ENCODE results near the gene RABGGTA. TPM values are rescaled to one million over a fixed set of nuclear protein-coding genes. Genes with fewer than 3 reads are reported as not detected.
"Not testable (repeated sequence)": the region's sequence is repeated elsewhere in the genome, so short reads cannot be mapped to it uniquely, and the experiment has no call there.

The RABGGTA gene
- total and polyA plus RNA-seq, 12 donors = 17.4 to 37.9 (median 21.1) TPM

DNA sequence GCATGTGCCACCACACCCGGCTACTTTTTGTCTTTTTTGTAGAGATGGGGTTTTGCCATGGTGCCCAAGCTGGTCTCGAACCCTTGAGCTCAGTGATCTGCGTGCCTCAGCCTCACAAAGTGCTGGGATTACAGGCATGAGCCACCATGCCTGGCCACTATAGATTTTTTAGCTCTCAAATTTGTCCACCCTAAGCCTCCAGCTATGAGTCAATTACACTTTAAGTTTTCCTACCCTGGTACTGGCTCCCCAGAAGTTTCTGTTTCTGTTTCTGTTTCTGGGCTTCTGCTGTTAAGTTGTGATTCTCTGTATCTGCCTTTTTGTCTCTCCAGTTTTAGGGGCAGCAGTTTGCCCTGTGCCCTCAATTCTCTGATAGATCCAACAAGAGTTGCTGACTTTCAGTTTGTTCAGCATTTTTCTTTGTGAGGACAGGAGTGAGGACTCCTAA, 24.6 kb downstream of the RABGGTA start:
- peaks cover under 1 to 29% (median 10%) of the 10 kb centered on the region in 9 donors for H3K4me1 ChIP-seq
- H3K4me3 ChIP-seq = no peak overlapping the region
- no peaks in the 10 kb centered on the region for H3K27me3 ChIP-seq
- DNase-seq (no peak), ATAC-seq (no peak)
- no peaks in the 10 kb centered on the region for H3K9me3 ChIP-seq
- 83 to 90% methylated on average over 3 of the region's 3 CpGs for WGBS, 2 donors
- intact Hi-C loops (cut with DNase I) = loop anchor here in 5 of 10 donors (2.0 to 10.0 kb wide), 2 partner anchors 50 to 188 kb away; no protein-coding TSS in a partner anchor
- H3K27ac ChIP-seq = peak overlapping the region in 1 of 10 donors; percentile 79
- H3K36me3 ChIP-seq = no peaks in the 10 kb centered on the region
- no peak for TF ChIP-seq CTCF (IDR thresholded peaks at IDR 0.05)

- H3K4me1 ChIP-seq = peaks cover 10 to 34% (median 24%) of the 10 kb centered on the region in 9 donors
- H3K9me3 ChIP-seq, ATAC-seq, H3K4me3 ChIP-seq, DNase-seq, H3K27me3 ChIP-seq, H3K27ac ChIP-seq: not testable (repeated sequence)
- H3K36me3 ChIP-seq = peaks cover 0 to 12% (median 3%) of the 10 kb centered on the region in 9 donors
- WGBS, 2 donors = 93 to 95% methylated on average over 11 of the region's 11 CpGs
- intact Hi-C loops (cut with DNase I) = loop anchor here in 4 of 10 donors (10.0 kb wide), 1 partner anchor 189 kb away; no protein-coding TSS in a partner anchor
These were observed 26.0 kb downstream of the RABGGTA start for GRCh38 chr14:24245350-24245749.

DNA sequence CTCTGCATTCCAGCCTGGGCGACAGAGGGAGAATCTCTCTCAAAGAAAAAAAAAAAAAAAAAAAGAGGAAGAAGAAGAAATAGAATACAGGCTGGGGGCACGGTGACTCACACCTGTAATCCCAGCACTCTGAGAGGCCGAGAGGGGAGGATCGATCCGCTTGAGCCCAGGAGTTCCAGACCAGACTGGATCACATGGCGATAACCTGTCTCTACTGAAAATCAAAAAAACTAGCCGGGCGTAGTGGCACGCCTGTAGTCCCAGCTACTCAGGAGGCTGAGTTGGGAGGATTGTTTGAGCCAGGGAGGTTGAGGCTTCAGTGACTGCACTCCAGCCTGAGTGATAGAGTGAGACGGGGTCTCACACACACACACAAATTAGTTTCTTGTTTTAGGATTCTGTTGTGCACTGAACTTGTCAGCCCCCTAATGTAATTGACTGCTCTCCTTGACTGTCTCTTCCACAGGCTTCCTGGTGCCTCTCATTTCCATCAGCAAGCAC, 28.0 kb downstream of the RABGGTA start:
- WGBS, 2 donors = 61 to 64% methylated on average over 10 of the region's 10 CpGs
- TF ChIP-seq CTCF (IDR thresholded peaks at IDR 0.05) = no peak
- H3K36me3 ChIP-seq = peaks cover 0 to 32% (median 20%) of the 10 kb centered on the region in 9 donors
- H3K27ac ChIP-seq = peak overlapping the region; percentile 97 to 99 (median 98)
- intact Hi-C loops (cut with DNase I) = loop anchor here in 8 of 10 donors (1.0 to 10.0 kb wide), 7 partner anchors 27 to 199 kb away; partner anchors contain the start of genes DHRS1 (in 4 of the 8), NOP9 (in 4 of the 8), RABGGTA (in 1 of the 8) and SDR39U1 (in 1 of the 8)
- peak overlapping the region; percentile 59 to 90 (median 74) for H3K4me3 ChIP-seq
- H3K4me1 ChIP-seq = peaks cover 10 to 54% (median 43%) of the 10 kb centered on the region in 9 donors
- H3K9me3 ChIP-seq = no peaks in the 10 kb centered on the region
- ATAC-seq (peak in 3 of 8 donors; percentile 0 to 1 (median 0)), DNase-seq (no peak)
- no peaks in the 10 kb centered on the region for H3K27me3 ChIP-seq

GRCh38 chr14:24241829-24242443, 29.5 kb downstream of the RABGGTA start:
- H3K4me3 ChIP-seq = peak overlapping the region; percentile 59 to 90 (median 74)
- peaks cover 0 to 47% (median 35%) of the 10 kb centered on the region in 9 donors for H3K36me3 ChIP-seq
- H3K27me3 ChIP-seq = no peaks in the 10 kb centered on the region
- TF ChIP-seq CTCF (IDR thresholded peaks at IDR 0.05) = peak; percentile 35 to 75 (median 69)
- DNase-seq (peak; percentile 93), ATAC-seq (peak; percentile 91 to 96 (median 94))
- no peaks in the 10 kb centered on the region for H3K9me3 ChIP-seq
- WGBS, 2 donors = 1 to 2% methylated on average over 39 of the region's 39 CpGs
- H3K27ac ChIP-seq = peak overlapping the region; percentile 97 to 99 (median 98)
- H3K4me1 ChIP-seq = peaks cover 10 to 60% (median 48%) of the 10 kb centered on the region in 9 donors
- intact Hi-C loops (cut with DNase I) = loop anchor here in 9 of 10 donors (1.0 to 10.0 kb wide), 7 partner anchors 29 to 201 kb away; partner anchors contain the start of genes DHRS1 (in 5 of the 9), NOP9 (in 5 of the 9), RABGGTA (in 1 of the 9) and SDR39U1 (in 1 of the 9)
